AG09309 (cell line): Measurements from ENCODE around the gene RIF1.

Source experiments
- DNase-seq: peaks from one replicate; pipeline ENCODE4 v3.0.0-alpha.2; 2010; ENCODE audit warnings: low read depth
- H3K4me3 ChIP-seq: 2 replicates; pipeline ENCODE4 v1.5.1; 2011; ENCODE audit warnings: mild to moderate bottlenecking, low read depth, low read length, moderate library complexity; ENCODE audit not compliant: control insufficient read depth
- CTCF ChIP-seq: IDR thresholded peaks from 2 replicates; pipeline ENCODE4 v1.5.1; 2011; ENCODE audit warnings: mild to moderate bottlenecking, low read depth, low read length, inconsistent platforms; ENCODE audit not compliant: insufficient read depth, control insufficient read depth; ENCODE audit errors: missing control alignments

The RIF1 gene

DNA sequence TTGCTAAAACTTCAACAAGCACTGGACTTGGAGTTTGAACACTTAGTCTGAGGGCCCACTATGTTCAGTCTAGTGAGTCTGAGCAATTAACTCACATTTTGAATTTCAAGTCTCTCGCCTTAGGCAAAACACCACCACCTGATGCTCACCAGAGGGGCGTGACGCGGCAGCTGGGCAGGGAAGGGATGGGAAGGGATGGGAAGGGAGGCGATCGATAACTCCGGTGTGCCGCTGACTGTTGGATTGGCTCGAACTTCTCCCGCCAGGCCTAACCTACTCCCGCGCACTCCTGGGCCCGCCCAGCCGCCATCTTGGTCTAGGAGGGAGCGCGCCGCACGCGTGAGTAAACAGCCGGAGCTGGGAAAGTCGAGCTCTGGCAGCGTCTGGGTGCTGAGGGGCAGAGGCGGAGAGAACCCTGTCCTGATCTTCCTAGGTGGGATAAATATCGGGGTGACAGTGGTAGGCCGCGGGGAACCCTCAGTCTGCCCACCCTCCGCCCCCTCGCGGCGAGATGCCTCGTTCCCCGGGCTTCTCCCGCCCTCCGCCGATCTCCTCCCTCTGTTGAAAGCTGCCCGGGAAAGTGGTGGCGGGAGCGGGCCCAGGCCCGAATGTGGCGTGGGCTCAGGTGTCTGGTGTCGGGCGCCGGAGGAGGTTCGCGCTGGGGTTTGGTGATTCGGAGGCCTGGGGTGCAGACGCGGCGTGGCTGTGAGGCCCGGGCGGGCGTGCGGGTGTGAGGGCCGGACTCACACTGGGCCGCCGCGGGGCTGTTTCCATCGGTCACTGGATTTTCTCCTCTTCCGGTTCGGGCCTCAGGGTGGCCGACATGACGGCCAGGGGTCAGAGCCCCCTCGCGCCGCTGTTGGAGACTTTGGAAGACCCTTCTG is at the start of gene RIF1:
Gene RIF1 (plus strand): TSS at position 302 of the 884 bp plus-strand sequence. CDS start 522 bp downstream, at position 824.
- peak; percentile 62 for DNase-seq
- peak within 1 kb of the TSS; percentile 93 for H3K4me3 ChIP-seq
- TF ChIP-seq CTCF: peak; percentile 82

DNA sequence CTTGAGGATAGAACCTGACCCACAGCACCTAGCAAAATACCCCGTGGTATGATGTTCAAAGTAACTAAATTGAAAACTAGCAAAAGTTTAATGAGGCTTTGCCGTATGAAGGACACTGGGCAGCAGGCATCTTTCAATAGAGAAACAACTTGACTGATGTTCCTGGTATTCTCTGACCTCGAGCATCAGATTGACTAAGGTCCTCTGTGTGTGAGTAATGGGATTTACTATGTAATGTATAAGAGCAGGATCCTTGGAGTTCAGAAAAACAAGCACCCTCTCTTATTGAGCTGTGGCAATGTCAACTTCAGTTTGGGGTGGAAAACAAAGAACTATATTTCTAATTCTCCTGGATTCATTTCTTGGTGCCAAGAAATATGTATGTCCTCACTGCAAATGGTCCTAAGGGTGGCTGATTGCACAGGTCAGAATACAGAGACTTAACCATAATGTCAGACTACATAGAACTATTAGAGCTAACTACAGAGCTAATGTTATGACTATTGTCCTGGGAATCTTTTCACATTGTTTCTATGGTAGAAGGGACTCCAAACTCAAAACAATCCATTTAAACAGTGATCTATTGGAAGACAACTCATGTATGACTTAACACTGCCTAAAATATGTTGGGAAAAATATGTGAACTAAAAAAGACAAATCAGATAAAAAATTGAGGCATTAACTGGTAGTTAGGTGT is 47.9 kb upstream of the RIF1 start:
- DNase-seq: no peak
- no peak overlapping the region for H3K4me3 ChIP-seq
- no peak for TF ChIP-seq CTCF

DNA sequence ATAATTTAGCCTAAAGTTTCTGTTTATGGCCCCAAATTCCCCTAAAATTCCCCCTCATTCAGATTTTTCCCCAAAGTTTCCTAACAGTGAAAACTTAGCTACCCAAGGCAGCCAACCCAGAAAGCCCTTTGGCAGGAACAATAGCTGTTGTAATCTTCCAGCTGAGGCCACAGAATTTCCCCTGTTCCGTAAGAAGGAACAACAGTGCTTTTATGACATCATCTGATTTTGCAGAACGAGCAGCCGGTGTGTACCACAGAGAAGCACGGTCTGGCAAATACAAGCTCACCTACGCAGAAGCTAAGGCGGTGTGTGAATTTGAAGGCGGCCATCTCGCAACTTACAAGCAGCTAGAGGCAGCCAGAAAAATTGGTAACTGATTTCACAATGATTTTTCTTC is 46.0 kb upstream of the RIF1 start:
- no peak overlapping the region for H3K4me3 ChIP-seq
- DNase-seq: no peak
- TF ChIP-seq CTCF: no peak

- peak; percentile 38 for DNase-seq
- no peak for TF ChIP-seq CTCF
- no peak overlapping the region for H3K4me3 ChIP-seq
Observed at GRCh38 chr2:151367571-151367970, 42.1 kb upstream of the RIF1 start.

DNA sequence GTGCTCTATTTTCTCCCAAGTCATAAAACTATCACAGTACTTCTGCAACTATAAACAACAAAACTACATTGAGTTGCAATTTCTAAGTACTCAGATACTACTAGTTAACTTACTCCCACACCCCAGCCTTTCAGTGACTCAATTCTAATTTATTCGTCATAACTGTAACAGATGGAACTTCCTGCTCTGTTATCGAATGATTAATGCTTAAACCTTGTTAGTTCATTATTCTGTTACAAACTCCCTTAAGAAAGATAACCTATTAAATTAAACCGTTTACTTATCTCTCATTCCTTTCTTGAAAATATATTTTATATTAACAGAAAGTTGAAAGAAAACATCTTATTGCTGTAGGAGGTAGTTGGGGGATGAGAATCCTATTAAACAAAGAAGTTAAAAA is 35.3 kb upstream of the RIF1 start:
- H3K4me3 ChIP-seq: no peak overlapping the region
- no peak for TF ChIP-seq CTCF
- peak; percentile 70 for DNase-seq

DNA sequence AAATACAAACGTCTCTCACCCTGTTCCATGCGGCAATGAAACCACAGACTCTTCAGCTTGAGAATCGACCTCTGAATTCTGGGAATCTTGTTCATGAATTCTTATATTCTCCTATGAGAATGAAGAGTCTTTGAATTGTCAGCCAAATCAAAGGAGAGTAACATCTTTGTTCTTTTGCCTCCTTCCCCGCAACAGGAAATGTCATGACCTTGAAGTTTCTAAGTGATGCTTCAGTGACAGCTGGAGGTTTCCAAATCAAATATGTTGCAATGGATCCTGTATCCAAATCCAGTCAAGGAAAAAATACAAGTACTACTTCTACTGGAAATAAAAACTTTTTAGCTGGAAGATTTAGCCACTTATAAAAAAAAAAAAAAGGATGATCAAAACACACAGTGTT is 30.5 kb upstream of the RIF1 start:
- H3K4me3 ChIP-seq: no peak overlapping the region
- no peak for TF ChIP-seq CTCF
- DNase-seq: no peak
